Right renal cortex interstitium (tissue), 3 donors: ENCODE measurements around the gene BMP4. TPM values are rescaled to one million over a fixed set of nuclear protein-coding genes. Genes with fewer than 3 reads are reported as not detected.

Source experiments
- DNase-seq, 3 donors: peaks; one replicate each; pipeline ENCODE4 v3.0.0-alpha.2; 2013; ENCODE audit warnings: low read depth in 3 of 3, low spot score in 2 of 3
- polyA plus RNA-seq, 3 donors: library from polyadenylated mRNA; unstranded; fragments of 120-200 nt; gene quantifications; one replicate each; pipeline ENCODE4 v1.2.1, GENCODE V29; 2013; ENCODE audit not compliant: insufficient read length in 3 of 3

BMP4 gene
- polyA plus RNA-seq, 3 donors = 40.8 to 48.5 (median 41.5) TPM

DNA sequence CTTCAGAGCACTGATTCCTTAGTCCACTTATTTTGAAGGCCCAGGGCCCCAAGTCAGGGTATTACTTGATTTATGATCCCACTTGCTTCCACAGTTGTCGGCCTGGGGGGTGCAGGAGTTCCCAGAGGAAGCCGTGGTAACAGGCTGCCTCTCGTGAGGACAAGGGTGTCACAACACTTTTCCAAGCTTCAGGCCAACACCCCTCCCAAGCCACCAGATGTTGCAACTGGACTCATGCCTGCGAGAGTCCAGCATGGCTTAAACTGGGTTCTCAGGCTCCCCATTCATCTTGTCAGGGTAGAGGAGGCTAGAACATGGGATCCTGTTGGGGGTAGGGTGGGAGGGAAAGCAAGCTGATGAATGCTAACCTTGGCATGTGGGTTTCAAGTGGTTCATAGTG lies 56.1 kb downstream of the BMP4 start:
- DNase-seq = no peak
